Caco-2 (cell line): ENCODE measurements around the gene SCG5. TPM values are rescaled to one million over a fixed set of nuclear protein-coding genes. Genes with fewer than 3 reads are reported as not detected.

Experiments
- BruUV-seq: library from RNA; stranded (reverse); fragments of 400-500 nt; replicated peaks from 2 replicates; lab custom pipeline; 2021; lab: Mats Ljungman, UMichigan
- CTCF ChIA-PET: fragments of 300-600 bp; sonication (Branson Sonifier 250); formaldehyde crosslinking; loops from one replicate; lab custom pipeline; 2022; ENCODE audit warnings: antibody characterized with exemption; lab: Charles Lee
- POLR2A ChIA-PET: fragments of 300-600 bp; sonication (Branson Sonifier 250); formaldehyde crosslinking; loops from one replicate; lab custom pipeline; 2022; ENCODE audit warnings: antibody characterized with exemption; lab: Charles Lee
- DNase-seq, 2 experiments: peaks; one replicate each; pipeline versions ENCODE4 v3.0.0 to v3.0.0-alpha.2; 2020 to 2022
- H3K27me3 ChIP-seq: replicated peaks from 2 replicates; pipeline ENCODE4 v1.6.0; 2011; ENCODE audit warnings: low read length; ENCODE audit not compliant: control insufficient read depth, insufficient read depth
- H3K36me3 ChIP-seq: 2 replicates; pipeline ENCODE4 v1.5.1; 2011; ENCODE audit warnings: low read length; ENCODE audit not compliant: control insufficient read depth, insufficient read depth
- H3K4me1 ChIP-seq: fragments of 250-450 bp; sonication (Bioruptor Pico); 2 replicates; pipeline ENCODE4 v1.5.1; 2020; ENCODE audit warnings: mild to moderate bottlenecking
- H3K4me3 ChIP-seq: 2 replicates; pipeline ENCODE4 v1.5.1; 2011; ENCODE audit warnings: low read depth, mild to moderate bottlenecking, control low read depth, low read length
- H3K9me3 ChIP-seq: fragments of 250-450 bp; sonication (Bioruptor Pico); 2 replicates; pipeline ENCODE4 v1.5.1; 2020; ENCODE audit warnings: mild to moderate bottlenecking, moderate library complexity
- H3K27ac Mint-ChIP-seq: one replicate; pipeline ENCODE4 v1.8.0; 2022; ENCODE audit warnings: mixed read lengths; ENCODE audit not compliant: unreplicated experiment
- H3K27me3 Mint-ChIP-seq: one replicate; pipeline ENCODE4 v1.8.0; 2022; ENCODE audit warnings: mixed read lengths; ENCODE audit not compliant: insufficient read depth, unreplicated experiment
- H3K36me3 Mint-ChIP-seq: one replicate; pipeline ENCODE4 v1.8.0; 2022; ENCODE audit warnings: mild to moderate bottlenecking, mixed read lengths; ENCODE audit not compliant: insufficient read depth, unreplicated experiment
- H3K4me1 Mint-ChIP-seq: one replicate; pipeline ENCODE4 v1.8.0; 2022; ENCODE audit warnings: low read depth, mixed read lengths; ENCODE audit not compliant: unreplicated experiment
- H3K4me3 Mint-ChIP-seq: one replicate; pipeline ENCODE4 v1.8.0; 2022; ENCODE audit warnings: mild to moderate bottlenecking, moderate library complexity, mixed read lengths; ENCODE audit not compliant: unreplicated experiment
- H3K9me3 Mint-ChIP-seq: one replicate; pipeline ENCODE4 v1.8.0; 2022; ENCODE audit warnings: mixed read lengths; ENCODE audit not compliant: unreplicated experiment
- intact Hi-C: fragments of 100-400 bp; cut with micrococcal nuclease; formaldehyde crosslinking; loops from one replicate; pipeline ENCODE4 v1.10.0; 2022; ENCODE audit not compliant: unreplicated experiment
- total RNA-seq: library from RNA; stranded (reverse); gene quantifications from 2 replicates; pipeline ENCODE4 v1.2.3, GENCODE V29; 2022
- TF ChIP-seq, protein P1 (sequence below), 2 experiments: fragments of 200-600 bp in 1 of 2; IDR thresholded peaks; 1 replicate in 1 of 2; 2 replicates in 1 of 2; pipeline versions ENCODE4 v1.5.1 to v1.8.0; 2011 to 2022; ENCODE audit warnings: antibody characterized with exemption in 1 of 2, control low read depth in 1 of 2, inconsistent platforms in 1 of 2, low read depth in 1 of 2, low read length in 1 of 2, mild to moderate bottlenecking in 1 of 2, moderate library complexity in 1 of 2; ENCODE audit not compliant: insufficient read depth in 1 of 2, severe bottlenecking in 1 of 2, unreplicated experiment in 1 of 2

Gene SCG5
- total RNA-seq, 1 experiment from 2014 or later, result 1.5 TPM

GRCh38 chr15:32732574-32733157 lies 91.2 kb downstream of the SCG5 start:
- no peaks in the 10 kb centered on the region for H3K9me3 Mint-ChIP-seq
- Histone ChIP-seq H3K27me3 (no peaks in the 10 kb centered on the region), H3K4me1 (no peaks in the 10 kb centered on the region), H3K9me3 (no peaks in the 10 kb centered on the region), H3K4me3 (no peak overlapping the region), H3K36me3 (no peaks in the 10 kb centered on the region)
- no peaks in the 10 kb centered on the region for H3K4me1 Mint-ChIP-seq
- BruUV-seq, result no TSS peak
- H3K4me3 Mint-ChIP-seq, result no peak overlapping the region
- H3K27ac Mint-ChIP-seq, result no peak overlapping the region
- intact Hi-C loops, result no loop called here
- DNase-seq, result no peak
- H3K27me3 Mint-ChIP-seq, result peaks cover 4% of the 10 kb centered on the region
- TF ChIP-seq, protein P1, sequence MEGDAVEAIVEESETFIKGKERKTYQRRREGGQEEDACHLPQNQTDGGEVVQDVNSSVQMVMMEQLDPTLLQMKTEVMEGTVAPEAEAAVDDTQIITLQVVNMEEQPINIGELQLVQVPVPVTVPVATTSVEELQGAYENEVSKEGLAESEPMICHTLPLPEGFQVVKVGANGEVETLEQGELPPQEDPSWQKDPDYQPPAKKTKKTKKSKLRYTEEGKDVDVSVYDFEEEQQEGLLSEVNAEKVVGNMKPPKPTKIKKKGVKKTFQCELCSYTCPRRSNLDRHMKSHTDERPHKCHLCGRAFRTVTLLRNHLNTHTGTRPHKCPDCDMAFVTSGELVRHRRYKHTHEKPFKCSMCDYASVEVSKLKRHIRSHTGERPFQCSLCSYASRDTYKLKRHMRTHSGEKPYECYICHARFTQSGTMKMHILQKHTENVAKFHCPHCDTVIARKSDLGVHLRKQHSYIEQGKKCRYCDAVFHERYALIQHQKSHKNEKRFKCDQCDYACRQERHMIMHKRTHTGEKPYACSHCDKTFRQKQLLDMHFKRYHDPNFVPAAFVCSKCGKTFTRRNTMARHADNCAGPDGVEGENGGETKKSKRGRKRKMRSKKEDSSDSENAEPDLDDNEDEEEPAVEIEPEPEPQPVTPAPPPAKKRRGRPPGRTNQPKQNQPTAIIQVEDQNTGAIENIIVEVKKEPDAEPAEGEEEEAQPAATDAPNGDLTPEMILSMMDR (IDR thresholded peaks at IDR 0.05; ENCODE audit: insufficient read depth in 1 of 2, low read depth in 1 of 2, low read length in 1 of 2, severe bottlenecking in 1 of 2, unreplicated experiment in 1 of 2), result no peak
- H3K36me3 Mint-ChIP-seq, result no peaks in the 10 kb centered on the region
- ChIA-PET POLR2A (no interaction called here), CTCF (no interaction called here)

GRCh38 chr15:32733281-32733680 lies 91.8 kb downstream of the SCG5 start:
- H3K36me3 ChIP-seq, result no peaks in the 10 kb centered on the region
- POLR2A ChIA-PET, result no interaction called here
- TF ChIP-seq, protein P1 (IDR thresholded peaks at IDR 0.05; ENCODE audit: insufficient read depth in 1 of 2, low read depth in 1 of 2, low read length in 1 of 2, severe bottlenecking in 1 of 2, unreplicated experiment in 1 of 2), result no peak
- no peaks in the 10 kb centered on the region for H3K9me3 ChIP-seq
- Mint-ChIP-seq H3K27me3 (peaks cover 4% of the 10 kb centered on the region), H3K27ac (no peak overlapping the region), H3K4me1 (no peaks in the 10 kb centered on the region), H3K36me3 (no peaks in the 10 kb centered on the region), H3K9me3 (no peaks in the 10 kb centered on the region), H3K4me3 (no peak overlapping the region)
- no peak for DNase-seq
- no peaks in the 10 kb centered on the region for H3K4me1 ChIP-seq
- H3K4me3 ChIP-seq, result no peak overlapping the region
- CTCF ChIA-PET, result no interaction called here
- intact Hi-C loops, result no loop called here
- no TSS peak for BruUV-seq
- H3K27me3 ChIP-seq, result no peaks in the 10 kb centered on the region

DNA sequence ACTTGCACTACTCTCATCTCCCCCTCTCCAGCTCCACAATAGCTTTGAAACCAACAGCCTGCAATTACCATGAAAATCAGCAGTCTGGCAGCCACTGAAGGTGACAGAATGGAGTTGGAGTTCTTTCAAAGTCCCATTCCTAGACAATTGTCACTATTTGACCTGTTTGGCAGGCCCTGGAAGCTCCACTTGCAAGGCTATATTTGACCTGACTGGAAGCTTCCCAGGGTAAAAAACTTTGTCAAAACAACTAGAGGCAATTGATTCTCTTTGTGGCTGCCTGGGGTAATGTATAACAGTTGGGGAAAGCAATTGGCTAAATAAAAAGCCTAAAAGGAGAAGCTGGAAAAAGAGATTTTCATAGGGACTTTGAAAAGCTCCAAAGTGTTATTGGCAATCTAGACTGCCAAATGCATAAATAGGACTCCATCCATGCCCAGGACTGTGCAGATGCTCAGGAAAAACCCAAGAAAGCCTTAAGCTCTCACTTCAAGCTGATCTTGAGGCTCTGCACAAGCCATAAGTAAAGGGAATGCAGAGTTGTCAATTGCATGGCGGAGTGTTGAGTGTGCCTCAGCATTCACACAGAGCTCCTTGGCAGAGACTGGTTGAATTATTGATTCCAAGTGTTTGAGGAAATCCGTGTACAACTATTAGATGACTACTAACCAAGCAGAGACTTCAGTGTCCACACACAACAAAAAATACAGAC lies 94.6 kb downstream of the SCG5 start:
- H3K4me3 Mint-ChIP-seq, result no peak overlapping the region
- BruUV-seq, result no TSS peak
- Histone ChIP-seq H3K9me3 (no peaks in the 10 kb centered on the region), H3K4me3 (no peak overlapping the region), H3K4me1 (no peaks in the 10 kb centered on the region), H3K36me3 (no peaks in the 10 kb centered on the region), H3K27me3 (no peaks in the 10 kb centered on the region)
- peaks cover 7% of the 10 kb centered on the region for H3K27me3 Mint-ChIP-seq
- TF ChIP-seq, protein P1 (IDR thresholded peaks at IDR 0.05; ENCODE audit: insufficient read depth in 1 of 2, low read depth in 1 of 2, low read length in 1 of 2, severe bottlenecking in 1 of 2, unreplicated experiment in 1 of 2), result no peak
- ChIA-PET POLR2A (no interaction called here), CTCF (no interaction called here)
- DNase-seq, result no peak
- H3K4me1 Mint-ChIP-seq, result no peaks in the 10 kb centered on the region
- H3K27ac Mint-ChIP-seq, result no peak overlapping the region
- intact Hi-C loops, result no loop called here
- no peaks in the 10 kb centered on the region for H3K36me3 Mint-ChIP-seq
- H3K9me3 Mint-ChIP-seq, result peaks cover 6% of the 10 kb centered on the region
